GM12878 (cell line): Measurements from ENCODE around the gene LMX1B. TPM values are rescaled to one million over a fixed set of nuclear protein-coding genes. Genes with fewer than 3 reads are reported as not detected.

Experiments used
- ATAC-seq: fragments of 200-7000 bp; cut with Tn5 transposase; 3 replicates; pipeline ENCODE4 v1.9.1; 2020; ENCODE audit warnings: mild to moderate bottlenecking, moderate library complexity
- BruUV-seq: library from RNA; stranded (reverse); fragments of 400-500 nt; replicated peaks from 2 replicates; lab custom pipeline; 2021; lab: Mats Ljungman, UMichigan
- CTCF ChIA-PET: fragments of 300-600 bp; sonication (Branson Sonifier 250); formaldehyde crosslinking; extraction: SDS; loops from one replicate; lab custom pipeline; 2021; ENCODE audit warnings: inconsistent platforms; lab: Yijun Ruan, JAX
- POLR2A ChIA-PET: fragments of 350-600 bp; formaldehyde crosslinking; extraction: SDS; loops from one replicate; lab custom pipeline; 2021; ENCODE audit warnings: inconsistent platforms; lab: Charles Lee
- RAD21 ChIA-PET: fragments of 300-600 bp; sonication (Branson Sonifier 250); formaldehyde crosslinking; loops from one replicate; lab custom pipeline; 2023; ENCODE audit warnings: antibody characterized with exemption; ENCODE audit not compliant: unreplicated experiment; lab: Charles Lee
- SMC1A ChIA-PET: fragments of 300-600 bp; sonication (Branson Sonifier 250); formaldehyde crosslinking; loops from one replicate; lab custom pipeline; 2023; ENCODE audit not compliant: unreplicated experiment, uncharacterized antibody; lab: Charles Lee
- DNase-seq: peaks from one replicate; pipeline ENCODE4 v3.0.0-alpha.2; 2011; ENCODE audit warnings: low read depth, low spot score
- FAIRE-seq: peaks from 3 replicates; lab custom pipeline; 2011; peaks lifted over from hg19 to GRCh38; lab: Jason Lieb, UNC
- H2AFZ ChIP-seq: 2 replicates; pipeline ENCODE4 v1.6.0; 2011; ENCODE audit warnings: low read depth, low read length, control low read depth; ENCODE audit not compliant: control insufficient read depth
- H3K27ac ChIP-seq: 2 replicates; pipeline ENCODE4 v1.5.1; 2011; ENCODE audit warnings: control low read depth; ENCODE audit not compliant: control insufficient read depth, insufficient read depth
- H3K27me3 ChIP-seq, 2 experiments: replicated peaks in 1 of 2; 2 replicates each; pipeline versions ENCODE4 v1.6.0 to v1.6.1; 2011; ENCODE audit warnings: low read length in 1 of 2; ENCODE audit not compliant: control insufficient read depth in 2 of 2, insufficient read depth in 2 of 2
- H3K36me3 ChIP-seq, 2 experiments: 2 replicates each; pipeline ENCODE4 v1.5.1; 2011; ENCODE audit warnings: low read length in 1 of 2; ENCODE audit not compliant: control insufficient read depth in 2 of 2, insufficient read depth in 2 of 2
- H3K4me1 ChIP-seq: 2 replicates; pipeline ENCODE4 v1.6.1; 2011; ENCODE audit warnings: mild to moderate bottlenecking, low read length, moderate library complexity, mixed read lengths; ENCODE audit not compliant: control insufficient read depth, insufficient read depth
- H3K4me2 ChIP-seq: 2 replicates; pipeline ENCODE4 v1.6.0; 2011; ENCODE audit warnings: control low read depth; ENCODE audit not compliant: control insufficient read depth, insufficient read depth
- H3K4me3 ChIP-seq: fragments of 200-600 bp; sonication (generic); 2 replicates; pipeline ENCODE4 v1.5.1; 2016
- H3K79me2 ChIP-seq: 2 replicates; pipeline ENCODE4 v1.6.0; 2011; ENCODE audit warnings: low read length; ENCODE audit not compliant: control insufficient read depth, insufficient read depth
- H3K9ac ChIP-seq: 2 replicates; pipeline ENCODE4 v1.8.0; 2011; ENCODE audit warnings: low read length, control low read depth, mixed read lengths; ENCODE audit not compliant: control insufficient read depth, insufficient read depth
- H3K9me3 ChIP-seq: replicated peaks from 3 replicates; pipeline ENCODE4 v1.5.1; 2011; ENCODE audit warnings: mild to moderate bottlenecking, low read length; ENCODE audit not compliant: control insufficient read depth, insufficient read depth
- H4K20me1 ChIP-seq: 2 replicates; pipeline ENCODE4 v1.6.0; 2011; ENCODE audit not compliant: control insufficient read depth, insufficient read depth
- BHLHE40 ChIP-seq, 2 experiments: fragments of 450-650 bp in 1 of 2; IDR thresholded peaks; 2 replicates each; pipeline ENCODE4 v1.6.1; 2011 to 2017; ENCODE audit warnings: low read depth in 2 of 2, borderline replicate concordance in 1 of 2, improper control_type of control experiment in 1 of 2, low read length in 1 of 2, mild to moderate bottlenecking in 1 of 2
- WGBS: methylation state at CpG from one replicate; pipeline ENCODE4 v1.1.6; 2016; ENCODE audit warnings: low lambda C conversion rate; ENCODE audit not compliant: insufficient replicate concordance, insufficient coverage; ENCODE audit errors: missing lambda C conversion rate; 5-methylcytosine and 5-hydroxymethylcytosine counted together
- in situ Hi-C: fragments of 300-500 bp; cut with MboI; formaldehyde crosslinking; loops from 9 replicates; pipeline ENCODE4 v1.14.3; 2018; ENCODE audit warnings: mixed read lengths
- intact Hi-C: fragments of 100-400 bp; cut with micrococcal nuclease; formaldehyde crosslinking; loops from one replicate; pipeline ENCODE4 v1.14.2; 2022; ENCODE audit not compliant: unreplicated experiment
- polyA plus RNA-seq, 11 experiments: library from polyadenylated mRNA; depleted of rRNA in 4 of 11; unstranded in 6 of 11; stranded (reverse) in 5 of 11; fragments of >200 nt; fragmentation: Nextera tagmentation in 4 of 11; fragmentation: Illumina TruSeq in 1 of 11; extraction: Ambion mirVana in 4 of 11; extraction: Trizol in 1 of 11; gene quantifications; 1 replicate in 1 of 11; 2 replicates in 10 of 11; pipeline versions ENCODE4 v1.2.1 to v1.2.3, GENCODE V29; 2011 to 2016; ENCODE audit warnings: inconsistent platforms in 2 of 11, missing spikeins in 2 of 11, low read depth in 1 of 11
- total RNA-seq, 4 experiments: library from RNA; depleted of rRNA in 3 of 4; stranded (reverse); fragments of >200 nt in 3 of 4; fragmentation: Illumina TruSeq in 1 of 4; extraction: Trizol in 1 of 4; gene quantifications; 2 replicates each; pipeline versions ENCODE4 v1.2.1 to v1.2.3, GENCODE V29; 2013 to 2021
- TF ChIP-seq, protein P1 (sequence below): fragments of 450-650 bp; IDR thresholded peaks from 2 replicates; pipeline ENCODE4 v1.6.1; 2016; ENCODE audit warnings: mild to moderate bottlenecking, moderate library complexity, borderline replicate concordance

The LMX1B gene
- total and polyA plus RNA-seq, 10 of the 15 experiments (the other 5 are each of a cell fraction or from before 2014, with no cell fraction given) = not detected

DNA sequence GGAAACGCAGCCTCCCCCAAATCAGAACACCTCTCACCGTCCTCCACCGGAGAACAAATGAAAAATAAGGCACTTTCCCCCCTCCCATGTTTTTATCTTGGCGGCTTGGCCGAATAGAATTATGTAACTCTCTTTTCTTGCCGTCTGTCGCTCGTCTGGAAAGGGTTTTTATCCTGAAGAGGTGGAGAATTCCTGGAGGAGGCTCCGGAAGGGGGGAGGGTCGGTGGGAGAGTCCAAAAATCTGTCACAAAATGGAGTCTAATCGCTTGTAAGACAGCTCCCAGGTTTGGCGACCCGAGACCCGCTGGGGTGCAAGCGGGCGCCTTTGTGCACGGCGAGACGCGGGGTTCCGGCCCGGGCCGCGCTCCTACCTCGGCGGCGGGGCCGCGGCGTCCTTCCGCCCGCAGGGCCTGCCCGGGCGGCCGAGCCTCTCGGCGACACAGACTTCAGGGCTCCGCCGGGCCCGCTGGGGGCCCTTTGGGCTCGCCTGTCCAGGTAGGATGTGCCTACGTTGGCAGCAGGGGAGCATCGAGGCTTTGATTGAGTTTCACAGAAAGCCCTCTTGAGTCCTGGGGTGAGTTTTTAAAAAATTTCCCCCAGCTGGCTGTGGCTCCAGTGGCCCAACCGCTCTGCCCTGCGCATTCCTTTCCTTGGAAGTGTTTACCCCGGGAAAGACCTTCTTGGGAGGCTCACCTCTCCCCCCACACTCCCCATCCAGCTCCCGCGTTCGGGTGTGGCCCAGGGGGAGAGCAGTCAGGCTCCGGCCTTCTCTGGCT, 5.0 kb downstream of the LMX1B start:
- no peak for ATAC-seq
- POLR2A ChIA-PET = no interaction called here

More for the DNA sequence above, 5.0 kb downstream of the LMX1B start:
- TF ChIP-seq, protein P1, sequence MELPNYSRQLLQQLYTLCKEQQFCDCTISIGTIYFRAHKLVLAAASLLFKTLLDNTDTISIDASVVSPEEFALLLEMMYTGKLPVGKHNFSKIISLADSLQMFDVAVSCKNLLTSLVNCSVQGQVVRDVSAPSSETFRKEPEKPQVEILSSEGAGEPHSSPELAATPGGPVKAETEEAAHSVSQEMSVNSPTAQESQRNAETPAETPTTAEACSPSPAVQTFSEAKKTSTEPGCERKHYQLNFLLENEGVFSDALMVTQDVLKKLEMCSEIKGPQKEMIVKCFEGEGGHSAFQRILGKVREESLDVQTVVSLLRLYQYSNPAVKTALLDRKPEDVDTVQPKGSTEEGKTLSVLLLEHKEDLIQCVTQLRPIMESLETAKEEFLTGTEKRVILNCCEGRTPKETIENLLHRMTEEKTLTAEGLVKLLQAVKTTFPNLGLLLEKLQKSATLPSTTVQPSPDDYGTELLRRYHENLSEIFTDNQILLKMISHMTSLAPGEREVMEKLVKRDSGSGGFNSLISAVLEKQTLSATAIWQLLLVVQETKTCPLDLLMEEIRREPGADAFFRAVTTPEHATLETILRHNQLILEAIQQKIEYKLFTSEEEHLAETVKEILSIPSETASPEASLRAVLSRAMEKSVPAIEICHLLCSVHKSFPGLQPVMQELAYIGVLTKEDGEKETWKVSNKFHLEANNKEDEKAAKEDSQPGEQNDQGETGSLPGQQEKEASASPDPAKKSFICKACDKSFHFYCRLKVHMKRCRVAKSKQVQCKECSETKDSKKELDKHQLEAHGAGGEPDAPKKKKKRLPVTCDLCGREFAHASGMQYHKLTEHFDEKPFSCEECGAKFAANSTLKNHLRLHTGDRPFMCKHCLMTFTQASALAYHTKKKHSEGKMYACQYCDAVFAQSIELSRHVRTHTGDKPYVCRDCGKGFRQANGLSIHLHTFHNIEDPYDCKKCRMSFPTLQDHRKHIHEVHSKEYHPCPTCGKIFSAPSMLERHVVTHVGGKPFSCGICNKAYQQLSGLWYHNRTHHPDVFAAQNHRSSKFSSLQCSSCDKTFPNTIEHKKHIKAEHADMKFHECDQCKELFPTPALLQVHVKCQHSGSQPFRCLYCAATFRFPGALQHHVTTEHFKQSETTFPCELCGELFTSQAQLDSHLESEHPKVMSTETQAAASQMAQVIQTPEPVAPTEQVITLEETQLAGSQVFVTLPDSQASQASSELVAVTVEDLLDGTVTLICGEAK = no peak
- TF ChIP-seq BHLHE40 (IDR thresholded peaks at IDR 0.05; ENCODE audit: borderline replicate concordance in 1 of 2, low read depth in 2 of 2, low read length in 1 of 2) = no peak
- in situ Hi-C loops (no loop called here), intact Hi-C loops (no loop called here)
- Histone ChIP-seq H3K4me3 (no peak overlapping the region), H2AFZ (no peak overlapping the region), H3K79me2 (no peaks in the 10 kb centered on the region), H3K27ac (no peak overlapping the region), H3K9ac (no peak overlapping the region), H3K4me1 (no peaks in the 10 kb centered on the region), H3K9me3 (no peaks in the 10 kb centered on the region), H4K20me1 (no peaks in the 10 kb centered on the region; the same call in 1 of the 2 replicates), H3K4me2 (no peak overlapping the region), H3K36me3 (no peaks in the 10 kb centered on the region), H3K27me3 (peaks cover 28 to 48% of the 10 kb centered on the region in 2 experiments)
- ChIA-PET CTCF (no interaction called here), SMC1A (no interaction called here), RAD21 (no interaction called here)
- WGBS = 7% methylated on average over 50 of the region's 50 CpGs
- no peak for FAIRE-seq
- BruUV-seq = no TSS peak
- no peak for DNase-seq
